Activated CD8-positive, alpha-beta memory T cell treated with anti-CD3 and anti-CD28 coated beads, Interleukin-2, amount 50 U/mL, for 4 hours (primary cell): Measurements from ENCODE around the gene PPTC7.
A peak's percentile ranks its signal among the peaks of the same experiment; 100 is the strongest.
"Not testable (repeated sequence)": the region's sequence is repeated elsewhere in the genome, so short reads cannot be mapped to it uniquely, and the experiment has no call there.

Experiments
- DNase-seq: peaks from one replicate; pipeline ENCODE4 v3.0.0-alpha.2; 2020

PPTC7 gene

GRCh38 chr12:110531741-110532333 lies 51.3 kb downstream of the PPTC7 start:
- no peak for DNase-seq

- no peak for DNase-seq
Observed at GRCh38 chr12:110530511-110530910, 52.6 kb downstream of the PPTC7 start.

- DNase-seq, result no peak
Observed at GRCh38 chr12:110528277-110528839, 54.8 kb downstream of the PPTC7 start.

GRCh38 chr12:110520876-110521712 lies 62.0 kb downstream of the PPTC7 start:
- DNase-seq, result not testable (repeated sequence)

- DNase-seq, result not testable (repeated sequence)
Observed at GRCh38 chr12:110518014-110518413, 65.1 kb downstream of the PPTC7 start.

GRCh38 chr12:110516995-110517394 lies 66.1 kb downstream of the PPTC7 start:
- no peak for DNase-seq

GRCh38 chr12:110514363-110514762 lies 68.8 kb downstream of the PPTC7 start:
- no peak for DNase-seq

- no peak for DNase-seq
Observed at GRCh38 chr12:110513842-110514241, 69.3 kb downstream of the PPTC7 start.

- no peak for DNase-seq
Observed at GRCh38 chr12:110508071-110508586, 75.0 kb downstream of the PPTC7 start.

GRCh38 chr12:110505332-110505731 lies 77.8 kb downstream of the PPTC7 start:
- no peak for DNase-seq

GRCh38 chr12:110503432-110503831 lies 79.7 kb downstream of the PPTC7 start:
- no peak for DNase-seq

GRCh38 chr12:110501752-110502738 lies 81.1 kb downstream of the PPTC7 start, which contains the start of the genes RAD9B and VPS29:
Gene RAD9B (plus strand): TSS chr12:110502331. CDS start chr12:110502338, 7 bp downstream.
Gene VPS29 (minus strand): TSS chr12:110502111. CDS start chr12:110502051, 60 bp downstream.
- DNase-seq, result peak; percentile 98

GRCh38 chr12:110501399-110501751 lies 81.7 kb downstream of the PPTC7 start:
- DNase-seq, result no peak

GRCh38 chr12:110498984-110499706 lies 84.0 kb downstream of the PPTC7 start:
- no peak for DNase-seq
